ENCODE results near the gene NOS1AP.

NOS1AP gene

GRCh38 chr1:162285149-162285561 is 215.7 kb downstream of the NOS1AP start:
- in situ Hi-C loops (cut with MboI; ENCODE audit: low sequenced_read_pairs): no loop called here

DNA sequence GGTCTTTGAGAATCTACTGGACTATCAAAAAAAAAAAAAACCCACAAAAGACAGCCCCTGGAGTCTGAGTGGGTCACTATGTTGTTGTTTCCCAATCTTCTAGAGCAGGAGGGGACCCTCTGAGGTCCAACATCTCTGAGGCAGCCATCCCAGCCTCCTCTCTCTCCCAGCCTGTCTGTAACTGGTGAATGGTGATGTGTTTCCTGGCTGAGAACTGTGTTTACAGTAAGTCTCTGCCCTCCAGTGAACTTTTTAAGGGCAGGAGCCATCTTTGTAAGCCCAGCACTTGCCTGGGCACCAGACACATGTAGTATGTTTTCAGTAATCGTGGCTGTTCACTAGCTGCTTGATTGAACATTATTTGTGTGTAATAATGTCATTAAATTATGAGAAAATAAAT is 221.5 kb downstream of the NOS1AP start:
- in situ Hi-C loops (cut with MboI; ENCODE audit: low sequenced_read_pairs): no loop called here

- in situ Hi-C loops (cut with MboI; ENCODE audit: low sequenced_read_pairs): no loop called here
Observed at GRCh38 chr1:162292422-162292849, 222.9 kb downstream of the NOS1AP start.

DNA sequence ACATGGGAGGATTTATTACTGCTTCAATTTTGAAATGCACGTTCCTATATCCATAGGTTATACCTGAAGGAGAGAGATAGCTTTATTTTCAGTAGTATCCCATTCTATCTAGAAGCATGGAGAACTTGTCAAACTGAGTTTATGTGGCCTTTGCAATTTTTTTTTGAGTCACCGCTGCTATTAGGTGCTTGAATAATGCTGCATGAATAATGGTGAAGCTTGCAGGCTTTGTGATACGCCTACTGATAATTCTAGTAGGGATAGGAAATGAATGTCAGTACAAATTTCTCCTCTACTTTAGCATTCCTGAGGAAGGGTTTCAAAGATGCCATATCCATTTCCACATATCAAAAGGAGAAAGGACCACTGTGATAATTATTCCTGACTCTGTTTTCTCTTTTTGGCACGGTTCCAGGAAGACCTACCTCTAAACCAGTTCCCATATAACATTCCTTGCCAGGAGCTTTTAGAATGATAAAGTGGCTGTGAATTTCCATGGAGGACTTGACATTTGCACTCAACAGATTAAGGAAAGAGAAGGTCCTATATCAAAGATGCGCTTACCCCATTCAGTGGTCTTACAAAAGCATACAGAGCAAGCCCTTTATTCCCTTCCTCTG is 223.7 kb downstream of the NOS1AP start:
- in situ Hi-C loops (cut with MboI; ENCODE audit: low sequenced_read_pairs): no loop called here

DNA sequence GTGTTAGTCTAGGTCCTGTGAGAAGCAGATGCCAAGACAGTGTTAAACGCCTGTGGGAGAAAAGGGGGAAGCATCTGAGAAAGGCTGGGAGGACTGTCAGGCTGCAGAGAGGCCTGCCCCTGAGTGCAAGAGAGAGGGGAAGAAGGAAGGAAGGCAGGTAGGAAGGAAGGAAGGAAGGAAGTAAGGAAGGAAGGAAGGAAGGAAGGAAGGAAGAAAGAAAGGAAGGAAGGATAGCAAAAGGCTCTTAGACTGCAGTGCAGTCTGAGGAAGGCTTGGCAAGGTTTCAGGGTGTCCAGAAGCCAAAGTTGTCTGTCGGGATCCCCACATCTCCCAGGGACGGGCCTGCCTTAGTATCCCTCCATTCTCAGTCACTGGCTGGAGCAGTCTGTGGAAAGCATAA is 224.5 kb downstream of the NOS1AP start:
- in situ Hi-C loops (cut with MboI; ENCODE audit: low sequenced_read_pairs): no loop called here

GRCh38 chr1:162297208-162297607 is 227.7 kb downstream of the NOS1AP start:
- in situ Hi-C loops (cut with MboI; ENCODE audit: low sequenced_read_pairs): no loop called here

- in situ Hi-C loops (cut with MboI; ENCODE audit: low sequenced_read_pairs): no loop called here
Observed at GRCh38 chr1:162298266-162298665, 228.8 kb downstream of the NOS1AP start.

GRCh38 chr1:162299018-162299417 is 229.5 kb downstream of the NOS1AP start:
- in situ Hi-C loops (cut with MboI; ENCODE audit: low sequenced_read_pairs): no loop called here

DNA sequence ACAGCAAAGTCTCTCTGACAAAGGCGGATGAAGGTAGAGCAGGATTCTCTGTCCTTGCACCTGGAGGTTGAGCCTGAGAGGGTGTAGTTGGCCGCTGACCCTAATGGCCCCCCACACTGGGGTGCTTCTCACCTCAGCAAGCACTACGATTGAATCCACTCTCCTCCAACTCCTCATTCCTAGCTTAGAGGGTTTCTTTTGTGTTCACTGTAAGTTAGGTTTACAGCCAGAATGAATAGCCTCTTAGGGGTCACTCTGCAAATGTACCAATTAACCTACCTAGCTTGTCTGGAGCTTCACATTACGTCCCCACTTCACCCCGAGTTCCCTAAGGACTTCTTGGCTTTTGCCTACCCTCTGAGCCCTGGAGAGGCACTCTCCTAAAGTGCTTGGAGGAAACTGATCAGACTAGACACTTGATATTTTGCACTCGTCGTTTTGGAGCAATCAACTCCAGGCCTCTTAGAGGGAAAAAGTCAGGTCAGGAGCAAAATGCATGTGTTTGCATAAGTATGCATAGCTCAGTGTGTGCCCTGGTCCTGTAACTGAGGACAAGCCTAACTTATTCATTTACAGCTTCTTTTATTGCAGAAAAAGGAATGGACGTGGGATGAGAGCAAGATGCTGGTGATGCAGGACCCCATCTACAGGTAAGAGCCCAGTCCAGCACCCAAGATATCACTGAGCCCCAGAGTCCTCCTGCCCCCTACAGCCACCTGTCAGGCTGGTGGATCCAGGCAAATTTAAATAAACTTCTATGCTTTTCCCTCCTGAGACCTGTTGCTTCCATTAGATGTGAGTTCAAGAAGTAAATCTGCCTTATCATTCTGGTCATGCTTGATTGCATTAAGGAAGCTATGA is 230.8 kb downstream of the NOS1AP start:
- in situ Hi-C loops (cut with MboI; ENCODE audit: low sequenced_read_pairs): no loop called here

GRCh38 chr1:162301696-162302095 is 232.2 kb downstream of the NOS1AP start:
- in situ Hi-C loops (cut with MboI; ENCODE audit: low sequenced_read_pairs): no loop called here

- in situ Hi-C loops (cut with MboI; ENCODE audit: low sequenced_read_pairs): no loop called here
Observed at GRCh38 chr1:162302306-162303003, 233.0 kb downstream of the NOS1AP start.

DNA sequence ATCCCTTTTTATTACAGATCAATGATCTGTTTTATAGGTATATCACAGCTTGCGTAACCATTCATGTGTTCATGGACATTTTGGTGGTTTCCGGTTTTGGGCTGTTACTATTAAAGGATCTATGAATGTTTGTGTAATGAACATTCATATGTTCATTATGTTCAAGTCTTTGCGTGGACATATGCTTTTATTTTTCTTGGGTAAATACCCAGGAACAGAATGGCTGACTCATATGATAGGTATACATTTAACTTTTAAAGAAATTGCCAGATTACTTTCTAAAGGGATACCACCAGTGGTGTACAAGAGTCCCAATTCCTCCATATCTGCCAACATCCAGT is 233.5 kb downstream of the NOS1AP start:
- in situ Hi-C loops (cut with MboI; ENCODE audit: low sequenced_read_pairs): no loop called here

- in situ Hi-C loops (cut with MboI; ENCODE audit: low sequenced_read_pairs): no loop called here
Observed at GRCh38 chr1:162304736-162305135, 235.2 kb downstream of the NOS1AP start.

GRCh38 chr1:162305969-162306368 is 236.5 kb downstream of the NOS1AP start:
- in situ Hi-C loops (cut with MboI; ENCODE audit: low sequenced_read_pairs): no loop called here

DNA sequence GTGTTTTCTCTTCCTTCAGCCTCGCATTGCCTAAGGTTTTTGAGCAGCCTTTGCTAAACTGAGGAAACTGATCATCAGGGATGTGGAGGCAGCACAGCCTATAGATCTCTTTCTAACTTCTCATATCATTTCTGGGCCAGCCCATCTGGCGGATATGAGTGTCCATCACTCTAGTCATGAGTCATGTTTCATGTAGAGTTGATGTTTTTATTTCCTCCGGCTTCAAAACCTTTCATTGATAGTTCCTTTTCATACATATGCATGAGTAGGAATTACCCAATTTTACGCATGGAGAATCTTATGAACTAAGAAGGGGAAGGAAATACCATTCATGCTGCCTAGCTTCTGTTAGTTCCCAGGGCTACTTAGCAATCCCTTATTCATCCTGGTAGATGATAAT is 240.8 kb downstream of the NOS1AP start:
- in situ Hi-C loops (cut with MboI; ENCODE audit: low sequenced_read_pairs): no loop called here

DNA sequence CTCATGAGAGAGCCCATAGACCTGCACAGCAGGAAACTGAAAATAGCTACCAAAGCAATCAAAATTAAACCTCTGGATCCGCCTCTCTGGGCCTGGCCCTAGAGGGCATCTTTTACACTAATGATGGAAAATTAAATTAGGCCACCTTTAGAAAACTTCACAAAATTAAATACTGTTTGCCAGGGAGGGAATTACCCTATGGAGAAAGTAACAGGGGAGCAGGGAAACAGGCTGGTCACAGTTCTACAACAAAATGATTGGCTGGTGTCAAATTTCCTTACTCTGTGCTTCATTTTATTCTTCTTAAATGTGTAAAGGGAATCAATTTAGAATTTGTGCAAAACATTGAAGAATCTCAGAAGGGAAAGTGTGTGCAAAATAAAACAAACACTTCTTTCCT is 244.7 kb downstream of the NOS1AP start:
- in situ Hi-C loops (cut with MboI; ENCODE audit: low sequenced_read_pairs): no loop called here

- in situ Hi-C loops (cut with MboI; ENCODE audit: low sequenced_read_pairs): no loop called here
Observed at GRCh38 chr1:162315673-162316072, 246.2 kb downstream of the NOS1AP start.

GRCh38 chr1:162316187-162316586 is 246.7 kb downstream of the NOS1AP start:
- in situ Hi-C loops (cut with MboI; ENCODE audit: low sequenced_read_pairs): no loop called here

DNA sequence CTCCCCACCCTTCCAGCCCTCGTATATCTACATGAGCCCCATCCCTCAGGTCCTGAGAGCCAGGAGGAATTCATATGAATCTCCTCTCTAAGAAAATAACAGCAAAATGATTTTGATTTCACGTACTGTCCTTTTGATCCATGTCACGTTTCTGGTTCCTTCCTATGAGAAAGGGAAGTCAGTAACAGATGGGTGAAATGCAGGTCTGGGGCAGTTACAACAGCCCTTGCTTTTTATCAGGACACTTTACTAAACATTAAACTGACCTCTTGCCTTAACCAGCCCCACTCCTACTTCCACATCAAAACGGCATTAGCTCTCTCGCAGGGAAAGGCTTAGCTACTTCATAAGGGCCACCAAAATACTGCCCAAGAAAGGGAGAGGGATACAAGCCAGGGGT is 248.1 kb downstream of the NOS1AP start:
- in situ Hi-C loops (cut with MboI; ENCODE audit: low sequenced_read_pairs): no loop called here

GRCh38 chr1:162319493-162320175 is 250.1 kb downstream of the NOS1AP start:
- in situ Hi-C loops (cut with MboI; ENCODE audit: low sequenced_read_pairs): no loop called here

GRCh38 chr1:162321809-162322422 is 252.4 kb downstream of the NOS1AP start:
- in situ Hi-C loops (cut with MboI; ENCODE audit: low sequenced_read_pairs): no loop called here

Data from HL-60/S4 treated with phorbol 12-myristate 13-acetate at 8.2 ng/mL for 4 days and 3 days (cell line).